ENCODE measurements around the gene CYP21A2. TPM values are rescaled to one million over a fixed set of nuclear protein-coding genes. Genes with fewer than 3 reads are reported as not detected.
"Not testable (repeated sequence)": the region's sequence is repeated elsewhere in the genome, so short reads cannot be mapped to it uniquely, and the experiment has no call there.

CYP21A2 gene
- polyA plus RNA-seq (2013, experiment 1 of 2), result 0.25 TPM
- 0.30 TPM for polyA plus RNA-seq (2013, experiment 2 of 2)

DNA sequence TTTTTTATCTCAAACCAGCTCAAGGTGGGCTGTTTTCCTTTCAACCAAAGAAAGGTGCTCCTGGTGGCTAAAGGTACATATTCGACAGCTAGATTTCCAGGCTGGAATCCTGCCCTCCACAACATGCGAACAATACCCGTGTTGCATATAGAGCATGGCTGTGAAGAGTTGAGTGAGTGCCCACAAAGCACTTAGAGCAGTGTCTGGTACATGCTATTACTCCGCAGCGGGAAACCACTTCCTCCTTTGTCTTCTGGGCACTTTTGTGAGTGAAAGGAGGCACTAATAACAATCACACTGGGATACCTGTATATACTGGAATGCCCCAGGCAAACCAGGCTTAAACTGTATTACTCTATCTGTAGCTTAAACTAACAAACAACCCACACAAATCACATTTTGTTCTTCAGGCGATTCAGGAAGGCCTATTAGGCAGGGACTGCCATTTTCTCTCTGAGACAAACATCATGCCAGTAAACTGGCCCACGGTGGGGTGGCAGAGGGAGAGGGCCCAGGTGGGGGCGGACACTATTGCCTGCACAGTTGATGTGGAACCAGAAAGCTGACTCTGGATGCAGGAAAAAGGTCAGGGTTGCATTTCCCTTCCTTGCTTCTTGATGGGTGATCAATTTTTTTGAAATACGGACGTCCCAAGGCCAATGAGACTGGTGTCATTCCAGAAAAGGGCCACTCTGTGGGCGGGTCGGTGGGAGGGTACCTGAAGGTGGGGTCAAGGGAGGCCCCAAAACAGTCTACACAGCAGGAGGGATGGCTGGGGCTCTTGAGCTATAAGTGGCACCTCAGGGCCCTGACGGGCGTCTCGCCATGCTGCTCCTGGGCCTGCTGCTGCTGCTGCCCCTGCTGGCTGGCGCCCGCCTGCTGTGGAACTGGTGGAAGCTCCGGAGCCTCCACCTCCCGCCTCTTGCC, at the start of gene CYP21A2:
CYP21A2 (plus strand) TSS at position 818 of the 927 bp plus-strand sequence; CDS start at position 826, 8 bp downstream.
- H4K91ac ChIP-seq (ENCODE audit: low read depth, low read length, poor library complexity); H3K36me3 ChIP-seq (replicated peaks in 1 of 2; ENCODE audit: control insufficient read depth in 2 of 2, insufficient read depth in 2 of 2, low read length in 2 of 2); H2AK5ac ChIP-seq (ENCODE audit: low read depth, low read length); H3K4me1 ChIP-seq (ENCODE audit: control insufficient read depth in 2 of 2, insufficient read depth in 1 of 2, low read depth in 1 of 2, low read length in 2 of 2); H3K9ac ChIP-seq (ENCODE audit: low read depth, low read length, poor library complexity); H3K79me1 ChIP-seq (ENCODE audit: low read depth, low read length); H2BK120ac ChIP-seq (ENCODE audit: low read depth, low read length); H3K9me3 ChIP-seq (replicated peaks in 1 of 2; ENCODE audit: control insufficient read depth in 2 of 2, insufficient read depth in 1 of 2, low read depth in 1 of 2, low read length in 2 of 2); H2BK12ac ChIP-seq (ENCODE audit: low read length); H4K8ac ChIP-seq (ENCODE audit: low read depth, low read length); H3K14ac ChIP-seq (ENCODE audit: low read length); DNase-seq (ENCODE audit: low spot score); H2BK15ac ChIP-seq (ENCODE audit: low read length); H3K27me3 ChIP-seq (ENCODE audit: control insufficient read depth in 3 of 3, insufficient read depth in 3 of 3, low read depth in 1 of 3, low read length in 3 of 3); H3K4me2 ChIP-seq (ENCODE audit: insufficient read depth, low read length, poor library complexity, severe bottlenecking); H3K18ac ChIP-seq (ENCODE audit: low read length); H3K4ac ChIP-seq (ENCODE audit: low read length); H3K27ac ChIP-seq (replicated peaks; ENCODE audit: low read length); H2BK5ac ChIP-seq (ENCODE audit: low read length); H3K4me3 ChIP-seq (ENCODE audit: low read length in 2 of 2); H3K23ac ChIP-seq (ENCODE audit: low read depth, low read length, poor library complexity); H2AFZ ChIP-seq (ENCODE audit: low read length): not testable (repeated sequence)
- no CpG with 5 or more reads among the region's 19 CpGs for WGBS, 2 donors (ENCODE audit: extremely low coverage in 2 of 2, insufficient read length in 2 of 2, insufficient replicate concordance in 1 of 2)

DNA sequence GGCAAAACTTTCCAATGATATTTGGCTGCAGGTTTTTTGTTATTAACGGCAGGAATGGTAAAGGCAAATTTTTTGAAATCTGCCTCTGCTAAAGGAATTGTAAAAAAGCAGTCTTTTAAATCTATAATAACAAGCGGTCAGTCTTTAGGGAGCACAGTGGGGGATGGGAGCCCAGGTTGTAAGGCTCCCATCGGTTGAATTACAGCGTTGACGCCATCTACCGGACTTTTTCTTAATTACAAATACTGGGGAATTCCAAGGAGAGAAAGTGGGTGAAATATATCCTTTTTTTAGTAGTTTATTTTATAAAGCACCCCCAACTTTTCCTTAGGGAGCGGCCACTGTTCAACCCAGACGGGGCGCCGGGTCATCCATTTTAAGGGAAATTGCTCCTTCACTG, 48.9 kb upstream of the CYP21A2 start:
- not testable (repeated sequence) for H3K14ac ChIP-seq (ENCODE audit: low read length); H3K27ac ChIP-seq (replicated peaks; ENCODE audit: low read length); H2BK120ac ChIP-seq (ENCODE audit: low read depth, low read length); H3K4me1 ChIP-seq (ENCODE audit: control insufficient read depth in 2 of 2, insufficient read depth in 1 of 2, low read depth in 1 of 2, low read length in 2 of 2); H3K4me2 ChIP-seq (ENCODE audit: insufficient read depth, low read length, poor library complexity, severe bottlenecking); H4K8ac ChIP-seq (ENCODE audit: low read depth, low read length); H3K23ac ChIP-seq (ENCODE audit: low read depth, low read length, poor library complexity); H2AFZ ChIP-seq (ENCODE audit: low read length); H2BK5ac ChIP-seq (ENCODE audit: low read length); DNase-seq (ENCODE audit: low spot score); H2BK15ac ChIP-seq (ENCODE audit: low read length); H2BK12ac ChIP-seq (ENCODE audit: low read length); H4K91ac ChIP-seq (ENCODE audit: low read depth, low read length, poor library complexity); H3K79me1 ChIP-seq (ENCODE audit: low read depth, low read length); H3K4ac ChIP-seq (ENCODE audit: low read length); H3K18ac ChIP-seq (ENCODE audit: low read length); H3K36me3 ChIP-seq (replicated peaks in 1 of 2; ENCODE audit: control insufficient read depth in 2 of 2, insufficient read depth in 2 of 2, low read length in 2 of 2); H2AK5ac ChIP-seq (ENCODE audit: low read depth, low read length); H3K27me3 ChIP-seq (ENCODE audit: control insufficient read depth in 3 of 3, insufficient read depth in 3 of 3, low read depth in 1 of 3, low read length in 3 of 3); H3K9me3 ChIP-seq (replicated peaks in 1 of 2; ENCODE audit: control insufficient read depth in 2 of 2, insufficient read depth in 1 of 2, low read depth in 1 of 2, low read length in 2 of 2); H3K9ac ChIP-seq (ENCODE audit: low read depth, low read length, poor library complexity); H3K4me3 ChIP-seq (ENCODE audit: low read length in 2 of 2)
- WGBS, 2 donors (ENCODE audit: extremely low coverage in 2 of 2, insufficient read length in 2 of 2, insufficient replicate concordance in 1 of 2), result no CpG with 5 or more reads among the region's 10 CpGs

DNA sequence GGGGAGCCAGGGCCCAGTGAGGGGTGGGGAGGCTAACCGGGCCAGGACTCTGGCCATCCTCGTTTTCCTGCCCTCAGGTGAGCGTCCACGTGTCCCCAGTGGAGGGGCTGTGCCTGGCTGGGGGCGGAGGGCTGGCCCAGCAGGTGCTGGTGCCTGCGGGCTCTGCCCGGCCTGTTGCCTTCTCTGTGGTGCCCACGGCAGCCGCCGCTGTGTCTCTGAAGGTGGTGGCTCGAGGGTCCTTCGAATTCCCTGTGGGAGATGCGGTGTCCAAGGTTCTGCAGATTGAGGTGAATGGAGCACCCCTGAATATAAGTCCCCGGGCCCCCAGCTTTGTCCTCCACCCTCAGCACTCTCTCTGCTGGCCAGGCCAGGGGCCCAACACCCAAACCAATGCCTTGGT, 43.8 kb upstream of the CYP21A2 start:
- WGBS, 2 donors (ENCODE audit: extremely low coverage in 2 of 2, insufficient read length in 2 of 2, insufficient replicate concordance in 1 of 2), result no CpG with 5 or more reads among the region's 14 CpGs
- H3K4me1 ChIP-seq (ENCODE audit: control insufficient read depth in 2 of 2, insufficient read depth in 1 of 2, low read depth in 1 of 2, low read length in 2 of 2); H3K36me3 ChIP-seq (replicated peaks in 1 of 2; ENCODE audit: control insufficient read depth in 2 of 2, insufficient read depth in 2 of 2, low read length in 2 of 2); H2BK120ac ChIP-seq (ENCODE audit: low read depth, low read length); H3K14ac ChIP-seq (ENCODE audit: low read length); H4K91ac ChIP-seq (ENCODE audit: low read depth, low read length, poor library complexity); H2AFZ ChIP-seq (ENCODE audit: low read length); H2AK5ac ChIP-seq (ENCODE audit: low read depth, low read length); H3K9me3 ChIP-seq (replicated peaks in 1 of 2; ENCODE audit: control insufficient read depth in 2 of 2, insufficient read depth in 1 of 2, low read depth in 1 of 2, low read length in 2 of 2); H3K4ac ChIP-seq (ENCODE audit: low read length); H3K27ac ChIP-seq (replicated peaks; ENCODE audit: low read length); H3K18ac ChIP-seq (ENCODE audit: low read length); H3K27me3 ChIP-seq (ENCODE audit: control insufficient read depth in 3 of 3, insufficient read depth in 3 of 3, low read depth in 1 of 3, low read length in 3 of 3); H3K4me3 ChIP-seq (ENCODE audit: low read length in 2 of 2); H3K23ac ChIP-seq (ENCODE audit: low read depth, low read length, poor library complexity); H3K9ac ChIP-seq (ENCODE audit: low read depth, low read length, poor library complexity); DNase-seq (ENCODE audit: low spot score); H4K8ac ChIP-seq (ENCODE audit: low read depth, low read length); H2BK12ac ChIP-seq (ENCODE audit: low read length); H2BK15ac ChIP-seq (ENCODE audit: low read length); H3K79me1 ChIP-seq (ENCODE audit: low read depth, low read length); H2BK5ac ChIP-seq (ENCODE audit: low read length); H3K4me2 ChIP-seq (ENCODE audit: insufficient read depth, low read length, poor library complexity, severe bottlenecking): not testable (repeated sequence)

DNA sequence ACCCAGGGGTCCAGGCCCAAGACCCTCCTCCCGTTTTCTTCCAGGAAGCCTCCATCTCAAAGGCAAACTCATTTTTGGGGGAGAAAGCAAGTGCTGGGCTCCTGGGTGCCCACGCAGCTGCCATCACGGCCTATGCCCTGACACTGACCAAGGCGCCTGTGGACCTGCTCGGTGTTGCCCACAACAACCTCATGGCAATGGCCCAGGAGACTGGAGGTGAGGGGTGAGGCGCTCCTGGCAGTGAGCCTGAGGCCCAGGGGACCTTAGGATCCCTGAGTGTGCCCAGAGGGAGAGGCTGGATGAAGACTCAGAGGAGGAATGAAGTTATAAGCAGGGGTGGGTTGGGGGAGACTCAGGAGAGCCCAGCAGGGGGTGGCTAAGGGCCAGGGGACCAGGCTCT, 41.8 kb upstream of the CYP21A2 start:
- not testable (repeated sequence) for H2AK5ac ChIP-seq (ENCODE audit: low read depth, low read length); H3K4me2 ChIP-seq (ENCODE audit: insufficient read depth, low read length, poor library complexity, severe bottlenecking); H3K36me3 ChIP-seq (replicated peaks in 1 of 2; ENCODE audit: control insufficient read depth in 2 of 2, insufficient read depth in 2 of 2, low read length in 2 of 2); H3K4me1 ChIP-seq (ENCODE audit: control insufficient read depth in 2 of 2, insufficient read depth in 1 of 2, low read depth in 1 of 2, low read length in 2 of 2); H3K4ac ChIP-seq (ENCODE audit: low read length); H3K14ac ChIP-seq (ENCODE audit: low read length); H3K4me3 ChIP-seq (ENCODE audit: low read length in 2 of 2); H3K9me3 ChIP-seq (replicated peaks in 1 of 2; ENCODE audit: control insufficient read depth in 2 of 2, insufficient read depth in 1 of 2, low read depth in 1 of 2, low read length in 2 of 2); H3K18ac ChIP-seq (ENCODE audit: low read length); H3K9ac ChIP-seq (ENCODE audit: low read depth, low read length, poor library complexity); H3K23ac ChIP-seq (ENCODE audit: low read depth, low read length, poor library complexity); H3K27me3 ChIP-seq (ENCODE audit: control insufficient read depth in 3 of 3, insufficient read depth in 3 of 3, low read depth in 1 of 3, low read length in 3 of 3); H2BK12ac ChIP-seq (ENCODE audit: low read length); H2BK5ac ChIP-seq (ENCODE audit: low read length); DNase-seq (ENCODE audit: low spot score); H4K91ac ChIP-seq (ENCODE audit: low read depth, low read length, poor library complexity); H4K8ac ChIP-seq (ENCODE audit: low read depth, low read length); H3K27ac ChIP-seq (replicated peaks; ENCODE audit: low read length); H2AFZ ChIP-seq (ENCODE audit: low read length); H2BK120ac ChIP-seq (ENCODE audit: low read depth, low read length); H2BK15ac ChIP-seq (ENCODE audit: low read length); H3K79me1 ChIP-seq (ENCODE audit: low read depth, low read length)
- WGBS, 2 donors (ENCODE audit: extremely low coverage in 2 of 2, insufficient read length in 2 of 2, insufficient replicate concordance in 1 of 2), result no CpG with 5 or more reads among the region's 6 CpGs

Data from neuronal stem cell (in vitro differentiated cells).